ENCODE results near the gene DNAJC24. TPM values are rescaled to one million over a fixed set of nuclear protein-coding genes. Genes with fewer than 3 reads are reported as not detected.

The DNAJC24 gene
- total RNA-seq, 2 experiments from 2014 or later = 6.5 to 7.5 TPM

GRCh38 chr11:31464436-31464835, 94.8 kb downstream of the DNAJC24 start:
- CTCF ChIA-PET = no interaction called here

GRCh38 chr11:31474083-31474482, 104.4 kb downstream of the DNAJC24 start:
- POLR2A ChIA-PET = no interaction called here

More at GRCh38 chr11:31464436-31464835, 94.8 kb downstream of the DNAJC24 start:
- H3K9me3 Mint-ChIP-seq = peaks cover 17% of the 10 kb centered on the region
- no peaks in the 10 kb centered on the region for H3K36me3 ChIP-seq (ENCODE audit: insufficient read depth, low read length)
- H3K4me1 Mint-ChIP-seq (ENCODE audit: low read depth) = peaks cover 7% of the 10 kb centered on the region
- no peaks in the 10 kb centered on the region for H3K4me1 ChIP-seq (ENCODE audit: insufficient read depth, low read length)
- H3K36me3 Mint-ChIP-seq (ENCODE audit: low read depth) = peaks cover 75% of the 10 kb centered on the region
- TF ChIP-seq CTCF (IDR thresholded peaks at IDR 0.05) = no peak
- H3K4me3 Mint-ChIP-seq = no peak overlapping the region
- H3K27me3 Mint-ChIP-seq = no peaks in the 10 kb centered on the region
- no peaks in the 10 kb centered on the region for H3K9me3 ChIP-seq (ENCODE audit: control insufficient read depth in 1 of 2, insufficient read depth in 1 of 2, low read length in 2 of 2)
- intact Hi-C loops (cut with DNase I, micrococcal nuclease) = no loop called here
- POLR2A ChIA-PET = no interaction called here
- DNase-seq (no peak), ATAC-seq (ENCODE audit: poor library complexity) (no peak)
- H3K27ac ChIP-seq (ENCODE audit: low read depth in 1 of 2, low read length in 2 of 2) = no peak overlapping the region
- no peak overlapping the region for H3K4me3 ChIP-seq (ENCODE audit: low read length)
- H3K27ac Mint-ChIP-seq = no peak overlapping the region
- no peaks in the 10 kb centered on the region for H3K27me3 ChIP-seq (ENCODE audit: control insufficient read depth in 1 of 2, insufficient read depth in 2 of 2, low read length in 2 of 2)

GRCh38 chr11:31477528-31478222, 108.0 kb downstream of the DNAJC24 start:
- no peak for ATAC-seq (ENCODE audit: poor library complexity)
- Histone ChIP-seq H3K27me3 (ENCODE audit: control insufficient read depth in 1 of 2, insufficient read depth in 2 of 2, low read length in 2 of 2) (no peaks in the 10 kb centered on the region), H3K36me3 (ENCODE audit: insufficient read depth, low read length) (no peaks in the 10 kb centered on the region), H3K27ac (ENCODE audit: low read depth in 1 of 2, low read length in 2 of 2) (no peak overlapping the region), H3K4me1 (ENCODE audit: insufficient read depth, low read length) (no peaks in the 10 kb centered on the region), H3K9me3 (ENCODE audit: control insufficient read depth in 1 of 2, insufficient read depth in 1 of 2, low read length in 2 of 2) (no peaks in the 10 kb centered on the region), H3K4me3 (ENCODE audit: low read length) (no peak overlapping the region)
- Mint-ChIP-seq H3K27me3 (no peaks in the 10 kb centered on the region), H3K36me3 (ENCODE audit: low read depth) (peaks cover 9% of the 10 kb centered on the region), H3K27ac (no peak overlapping the region), H3K4me3 (no peak overlapping the region), H3K9me3 (peaks cover 2% of the 10 kb centered on the region), H3K4me1 (ENCODE audit: low read depth) (peaks cover 9% of the 10 kb centered on the region)
- POLR2A ChIA-PET = interaction anchor here (0.6 to 0.7 kb wide), 2 partner anchors 270 to 612 kb away, joined by 3 to 5 read pairs; no protein-coding TSS in a partner anchor
- TF ChIP-seq CTCF (IDR thresholded peaks at IDR 0.05) = no peak
- CTCF ChIA-PET = interaction anchor here (0.8 kb wide), 1 partner anchor 18 kb away, joined by 3 read pairs; no protein-coding TSS in a partner anchor
- intact Hi-C loops (cut with DNase I, micrococcal nuclease) = no loop called here
- no peak for DNase-seq

More at GRCh38 chr11:31474083-31474482, 104.4 kb downstream of the DNAJC24 start:
- no peaks in the 10 kb centered on the region for H3K27me3 ChIP-seq (ENCODE audit: control insufficient read depth in 1 of 2, insufficient read depth in 2 of 2, low read length in 2 of 2)
- no peak overlapping the region for H3K27ac ChIP-seq (ENCODE audit: low read depth in 1 of 2, low read length in 2 of 2)
- DNase-seq (no peak), ATAC-seq (ENCODE audit: poor library complexity) (no peak)
- no peak overlapping the region for H3K4me3 Mint-ChIP-seq
- intact Hi-C loops (cut with DNase I, micrococcal nuclease) = no loop called here
- no peak for TF ChIP-seq CTCF (IDR thresholded peaks at IDR 0.05)
- peaks cover 2% of the 10 kb centered on the region for H3K9me3 Mint-ChIP-seq
- no peaks in the 10 kb centered on the region for H3K9me3 ChIP-seq (ENCODE audit: control insufficient read depth in 1 of 2, insufficient read depth in 1 of 2, low read length in 2 of 2)
- peaks cover 35% of the 10 kb centered on the region for H3K36me3 Mint-ChIP-seq (ENCODE audit: low read depth)
- no peaks in the 10 kb centered on the region for H3K27me3 Mint-ChIP-seq
- no peaks in the 10 kb centered on the region for H3K36me3 ChIP-seq (ENCODE audit: insufficient read depth, low read length)
- H3K4me1 ChIP-seq (ENCODE audit: insufficient read depth, low read length) = no peaks in the 10 kb centered on the region
- no peak overlapping the region for H3K4me3 ChIP-seq (ENCODE audit: low read length)
- peaks cover 4% of the 10 kb centered on the region for H3K4me1 Mint-ChIP-seq (ENCODE audit: low read depth)
- no peak overlapping the region for H3K27ac Mint-ChIP-seq
- CTCF ChIA-PET = no interaction called here

Data from CD4-positive, alpha-beta T cell (primary cell).